LNCaP clone FGC (cell line): ENCODE measurements around the gene NEDD1.

Experiments
- DNase-seq: peaks from one replicate; pipeline ENCODE4 v3.0.0-alpha.2; 2011; ENCODE audit warnings: low read depth
- H3K4me3 ChIP-seq: 2 replicates; pipeline ENCODE4 v1.5.1; 2011; ENCODE audit warnings: mild to moderate bottlenecking, low read depth, low read length, control low read depth
- CTCF ChIP-seq: IDR thresholded peaks from 2 replicates; pipeline ENCODE4 v1.5.1; 2012; ENCODE audit warnings: mild to moderate bottlenecking; ENCODE audit not compliant: control insufficient read depth, insufficient read depth; ENCODE audit errors: extremely low read depth

NEDD1 gene, protein sequence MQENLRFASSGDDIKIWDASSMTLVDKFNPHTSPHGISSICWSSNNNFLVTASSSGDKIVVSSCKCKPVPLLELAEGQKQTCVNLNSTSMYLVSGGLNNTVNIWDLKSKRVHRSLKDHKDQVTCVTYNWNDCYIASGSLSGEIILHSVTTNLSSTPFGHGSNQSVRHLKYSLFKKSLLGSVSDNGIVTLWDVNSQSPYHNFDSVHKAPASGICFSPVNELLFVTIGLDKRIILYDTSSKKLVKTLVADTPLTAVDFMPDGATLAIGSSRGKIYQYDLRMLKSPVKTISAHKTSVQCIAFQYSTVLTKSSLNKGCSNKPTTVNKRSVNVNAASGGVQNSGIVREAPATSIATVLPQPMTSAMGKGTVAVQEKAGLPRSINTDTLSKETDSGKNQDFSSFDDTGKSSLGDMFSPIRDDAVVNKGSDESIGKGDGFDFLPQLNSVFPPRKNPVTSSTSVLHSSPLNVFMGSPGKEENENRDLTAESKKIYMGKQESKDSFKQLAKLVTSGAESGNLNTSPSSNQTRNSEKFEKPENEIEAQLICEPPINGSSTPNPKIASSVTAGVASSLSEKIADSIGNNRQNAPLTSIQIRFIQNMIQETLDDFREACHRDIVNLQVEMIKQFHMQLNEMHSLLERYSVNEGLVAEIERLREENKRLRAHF

DNA sequence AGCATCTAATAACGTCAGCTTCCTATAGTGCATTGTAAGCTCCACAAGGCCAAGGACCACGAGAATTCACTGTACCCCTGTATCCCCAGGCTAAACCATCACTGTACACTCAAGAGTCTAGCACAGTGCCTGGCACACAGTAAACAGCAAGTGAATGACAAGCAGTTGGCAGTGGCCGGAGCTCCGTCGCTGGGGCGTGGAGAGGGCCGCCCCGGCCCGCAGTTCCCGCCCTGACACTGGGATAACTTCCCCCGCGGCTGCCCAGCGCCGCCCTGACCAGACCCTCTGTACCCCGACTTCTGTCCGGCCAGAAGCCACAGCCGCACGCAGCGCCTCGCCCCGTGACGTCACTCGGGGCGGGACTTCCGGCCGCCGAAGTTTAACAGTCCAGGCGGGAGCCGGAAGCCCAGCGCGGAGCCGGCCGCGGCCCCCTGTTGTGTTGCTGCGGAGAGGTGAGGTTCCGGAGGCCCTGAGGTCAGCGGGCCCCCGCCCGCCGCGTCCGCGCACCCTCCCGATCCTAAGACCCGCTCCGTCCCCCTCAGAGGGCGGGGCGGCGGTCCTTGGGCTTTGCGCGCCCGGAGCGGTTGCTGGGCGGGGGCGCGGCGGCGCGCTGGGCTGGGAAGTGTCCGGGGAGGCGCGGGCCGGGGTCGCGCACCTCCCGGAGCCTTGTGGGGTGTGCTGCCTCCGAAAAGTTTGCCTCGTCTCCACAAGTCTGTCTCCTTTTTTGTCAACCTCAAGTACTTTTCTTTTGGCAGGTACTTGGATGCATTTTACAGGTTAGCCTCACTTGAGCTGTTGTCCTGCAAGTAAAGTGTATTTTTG is at the start of gene NEDD1:
NEDD1 (plus strand) TSS at position 409 of the 822 bp plus-strand sequence. CDS start 2,503 bp downstream, outside the sequence.
- DNase-seq = no peak
- no peak for TF ChIP-seq CTCF
- peak within 1 kb of the TSS; percentile 59 for H3K4me3 ChIP-seq

DNA sequence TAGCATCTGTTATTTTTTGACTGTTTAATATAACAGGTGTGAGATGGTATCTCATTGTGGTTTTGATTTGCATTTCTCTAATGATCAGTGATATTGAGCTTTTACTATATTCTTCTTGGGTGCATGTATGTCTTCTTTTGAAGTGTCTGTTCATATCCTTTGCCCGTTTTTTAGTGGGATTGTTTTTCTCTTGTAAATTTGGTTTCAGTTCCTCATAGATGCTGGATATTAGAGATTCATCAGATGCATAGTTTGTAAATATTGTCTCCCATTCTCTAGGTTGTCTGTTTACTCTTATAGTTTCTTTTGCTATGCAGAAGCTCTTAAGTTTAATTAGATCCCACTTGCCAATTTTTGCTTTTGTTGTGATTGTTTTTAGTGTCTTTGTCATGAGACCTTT is 48.9 kb upstream of the NEDD1 start:
- H3K4me3 ChIP-seq = no peak overlapping the region
- no peak for TF ChIP-seq CTCF
- no peak for DNase-seq

- TF ChIP-seq CTCF = no peak
- DNase-seq = no peak
- H3K4me3 ChIP-seq = no peak overlapping the region
These were observed 45.4 kb upstream of the NEDD1 start for GRCh38 chr12:96861656-96862055.

GRCh38 chr12:96862326-96862725 is 44.7 kb upstream of the NEDD1 start:
- H3K4me3 ChIP-seq = no peak overlapping the region
- DNase-seq = no peak
- no peak for TF ChIP-seq CTCF

- DNase-seq = no peak
- no peak for TF ChIP-seq CTCF
These were observed 42.7 kb upstream of the NEDD1 start for GRCh38 chr12:96864335-96864734.

DNA sequence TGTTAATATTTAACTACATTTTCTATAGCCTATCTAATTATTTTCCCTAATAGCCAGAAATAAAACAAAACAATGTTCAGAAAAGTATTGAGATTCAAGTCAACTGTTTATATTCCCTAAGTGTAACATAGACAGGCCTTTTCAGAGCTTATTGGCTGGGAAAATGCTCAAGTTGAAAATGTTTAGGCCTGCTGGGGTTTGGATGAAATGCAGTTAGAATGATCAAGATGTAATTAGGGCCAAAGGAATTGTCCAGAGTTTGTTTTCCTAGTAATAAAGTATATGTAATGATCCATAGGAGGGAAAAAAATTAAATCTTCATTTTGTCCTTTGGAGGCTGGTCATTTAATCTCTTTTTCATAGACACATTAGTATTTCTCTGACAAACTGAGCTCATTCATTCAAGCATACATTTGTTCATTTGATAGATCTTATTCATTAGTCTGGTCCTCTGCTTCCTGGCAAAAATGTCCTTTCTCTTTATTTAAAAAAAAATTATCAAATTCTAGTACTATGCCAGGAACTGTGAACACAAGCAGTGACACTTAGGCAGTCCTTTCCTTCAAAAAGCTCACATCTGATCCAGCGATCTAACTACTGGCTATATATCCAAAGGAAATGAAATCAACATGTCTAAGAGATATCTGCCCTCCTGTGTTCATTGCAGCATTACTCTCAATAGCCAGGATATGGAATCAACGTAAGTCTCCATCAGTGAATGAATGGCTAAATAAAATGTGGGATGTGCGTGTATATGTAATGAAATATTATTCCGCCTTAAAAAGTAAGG is 40.1 kb upstream of the NEDD1 start:
- no peak for DNase-seq
- no peak overlapping the region for H3K4me3 ChIP-seq
- TF ChIP-seq CTCF = no peak

More at GRCh38 chr12:96864335-96864734, 42.7 kb upstream of the NEDD1 start:
- no peak overlapping the region for H3K4me3 ChIP-seq
